ENCODE results near the gene PEG3.

DNA sequence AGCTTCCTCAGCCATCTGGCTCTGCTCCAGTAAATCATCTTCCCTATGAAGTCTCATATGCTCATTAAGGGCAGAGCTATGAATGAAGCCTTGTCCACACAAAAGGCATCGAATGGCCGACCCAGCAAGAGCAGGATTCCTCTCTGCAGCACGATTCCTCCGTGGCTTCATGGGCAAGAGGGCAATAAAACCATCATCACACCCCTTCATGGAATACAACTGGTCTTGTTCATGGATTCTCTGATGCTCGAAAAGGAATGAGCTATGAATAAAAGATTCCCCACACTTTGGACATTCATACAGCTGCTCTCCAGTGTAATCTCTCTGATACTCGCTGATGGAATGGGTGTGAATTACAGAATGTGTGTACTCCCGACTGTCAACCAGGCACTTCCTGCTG, 25.9 kb downstream of the PEG3 start:
- TF ChIP-seq, protein P1, sequence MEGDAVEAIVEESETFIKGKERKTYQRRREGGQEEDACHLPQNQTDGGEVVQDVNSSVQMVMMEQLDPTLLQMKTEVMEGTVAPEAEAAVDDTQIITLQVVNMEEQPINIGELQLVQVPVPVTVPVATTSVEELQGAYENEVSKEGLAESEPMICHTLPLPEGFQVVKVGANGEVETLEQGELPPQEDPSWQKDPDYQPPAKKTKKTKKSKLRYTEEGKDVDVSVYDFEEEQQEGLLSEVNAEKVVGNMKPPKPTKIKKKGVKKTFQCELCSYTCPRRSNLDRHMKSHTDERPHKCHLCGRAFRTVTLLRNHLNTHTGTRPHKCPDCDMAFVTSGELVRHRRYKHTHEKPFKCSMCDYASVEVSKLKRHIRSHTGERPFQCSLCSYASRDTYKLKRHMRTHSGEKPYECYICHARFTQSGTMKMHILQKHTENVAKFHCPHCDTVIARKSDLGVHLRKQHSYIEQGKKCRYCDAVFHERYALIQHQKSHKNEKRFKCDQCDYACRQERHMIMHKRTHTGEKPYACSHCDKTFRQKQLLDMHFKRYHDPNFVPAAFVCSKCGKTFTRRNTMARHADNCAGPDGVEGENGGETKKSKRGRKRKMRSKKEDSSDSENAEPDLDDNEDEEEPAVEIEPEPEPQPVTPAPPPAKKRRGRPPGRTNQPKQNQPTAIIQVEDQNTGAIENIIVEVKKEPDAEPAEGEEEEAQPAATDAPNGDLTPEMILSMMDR (conservative IDR thresholded peaks at IDR 0.05; ENCODE audit: low read depth, low read length): no peak
- TF ChIP-seq EZH2 (IDR thresholded peaks at IDR 0.05; ENCODE audit: borderline replicate concordance, low read depth, low read length, poor library complexity, severe bottlenecking): no peak

Measured in A673 (cell line).